CD8-positive, alpha-beta memory T cell (primary cell): ENCODE results near the gene TSPAN18. TPM values are rescaled to one million over a fixed set of nuclear protein-coding genes. Genes with fewer than 3 reads are reported as not detected.

Source experiments
- CTCF ChIA-PET: fragments of 350-600 bp; sonication (Branson Sonifier 250); formaldehyde crosslinking; loops from one replicate; lab custom pipeline; 2021; ENCODE audit warnings: antibody characterized with exemption; lab: Charles Lee
- POLR2A ChIA-PET: fragments of 350-600 bp; sonication (Branson Sonifier 250); formaldehyde crosslinking; loops from one replicate; lab custom pipeline; 2021; ENCODE audit warnings: antibody characterized with exemption; lab: Charles Lee
- DNase-seq, 5 donors: peaks; one replicate each; pipeline versions ENCODE4 v3.0.0 to v3.0.0-alpha.2; 2020 to 2022; ENCODE audit warnings: mixed read lengths in 1 of 5
- H3K27ac ChIP-seq: one replicate; pipeline ENCODE4 v1.7.0; 2013; ENCODE audit warnings: low read depth, mild to moderate bottlenecking, low read length, moderate library complexity
- H3K27me3 ChIP-seq: 2 replicates; pipeline ENCODE4 v1.7.0; 2013; ENCODE audit warnings: low read length, mild to moderate bottlenecking; ENCODE audit not compliant: insufficient read depth, poor library complexity, severe bottlenecking
- H3K36me3 ChIP-seq: 2 replicates; pipeline ENCODE4 v1.7.0; 2013; ENCODE audit warnings: mild to moderate bottlenecking, low read length, moderate library complexity; ENCODE audit not compliant: insufficient read depth
- H3K4me1 ChIP-seq: 2 replicates; pipeline ENCODE4 v1.7.0; 2013; ENCODE audit warnings: mild to moderate bottlenecking, low read length, moderate library complexity; ENCODE audit not compliant: insufficient read depth
- H3K4me3 ChIP-seq: 2 replicates; pipeline ENCODE4 v1.7.0; 2013; ENCODE audit warnings: mild to moderate bottlenecking, low read length
- H3K9me3 ChIP-seq: 2 replicates; pipeline ENCODE4 v1.7.0; 2013; ENCODE audit warnings: mild to moderate bottlenecking, low read length
- H3K27ac Mint-ChIP-seq, 8 donors: one replicate each; pipeline ENCODE4 v1.8.0; 2020 to 2021; ENCODE audit warnings: mixed read lengths in 8 of 8, mild to moderate bottlenecking in 6 of 8, inconsistent platforms in 3 of 8, moderate library complexity in 3 of 8
- H3K27me3 Mint-ChIP-seq, 2 donors: one replicate each; pipeline ENCODE4 v1.8.0; 2020 to 2021; ENCODE audit warnings: mixed read lengths in 2 of 2, mild to moderate bottlenecking in 1 of 2, moderate library complexity in 1 of 2
- H3K36me3 Mint-ChIP-seq, 3 donors: one replicate each; pipeline ENCODE4 v1.8.0; 2020 to 2021; ENCODE audit warnings: mixed read lengths in 3 of 3, inconsistent platforms in 1 of 3, mild to moderate bottlenecking in 1 of 3
- H3K4me1 Mint-ChIP-seq, 3 donors: one replicate each; pipeline ENCODE4 v1.8.0; 2020 to 2021; ENCODE audit warnings: mixed read lengths in 3 of 3, inconsistent platforms in 1 of 3, mild to moderate bottlenecking in 1 of 3
- H3K4me3 Mint-ChIP-seq, 7 donors: one replicate each; pipeline ENCODE4 v1.8.0; 2020 to 2021; ENCODE audit warnings: mixed read lengths in 7 of 7, mild to moderate bottlenecking in 6 of 7, moderate library complexity in 4 of 7, inconsistent platforms in 2 of 7
- H3K9me3 Mint-ChIP-seq, 5 donors: one replicate each; pipeline ENCODE4 v1.8.0; 2020 to 2022; ENCODE audit warnings: mixed read lengths in 5 of 5, mild to moderate bottlenecking in 3 of 5, moderate library complexity in 2 of 5, inconsistent platforms in 1 of 5
- polyA plus RNA-seq: library from polyadenylated mRNA; unstranded; fragments of 300-500 nt; fragmentation: Illumina TruSeq; gene quantifications from one replicate; pipeline ENCODE4 v1.2.3, GENCODE V29; 2021
- total RNA-seq, 2 experiments: library from RNA; stranded (reverse); gene quantifications; one replicate each; pipeline ENCODE4 v1.2.3, GENCODE V29; 2021

Gene TSPAN18
- total and polyA plus RNA-seq, 3 experiments from 2014 or later, result 0.60 to 15.1 (median 1.2) TPM

GRCh38 chr11:44853666-44854065, 126.9 kb downstream of the TSPAN18 start:
- Histone ChIP-seq H3K4me1 (no peaks in the 10 kb centered on the region), H3K27me3 (no peaks in the 10 kb centered on the region), H3K27ac (no peak overlapping the region), H3K36me3 (no peaks in the 10 kb centered on the region), H3K9me3 (no peaks in the 10 kb centered on the region), H3K4me3 (no peak overlapping the region)
- Mint-ChIP-seq H3K27ac (no peak overlapping the region), H3K27me3 (peaks cover 3 to 5% of the 10 kb centered on the region in 2 donors), H3K4me3 (no peak overlapping the region), H3K9me3 (no peaks in the 10 kb centered on the region), H3K4me1 (peaks cover 0 to 9% (median 2%) of the 10 kb centered on the region in 3 donors), H3K36me3 (peaks cover 0 to 6% (median 4%) of the 10 kb centered on the region in 3 donors)
- ChIA-PET POLR2A (no interaction called here), CTCF (no interaction called here)
- no peak for DNase-seq

- peaks cover under 1 to 9% (median 2%) of the 10 kb centered on the region in 3 donors for H3K4me1 Mint-ChIP-seq
- H3K27ac Mint-ChIP-seq, result no peak overlapping the region
- no peak overlapping the region for H3K4me3 ChIP-seq
- no peaks in the 10 kb centered on the region for H3K4me1 ChIP-seq
- H3K36me3 Mint-ChIP-seq, result peaks cover 0 to 4% (median 4%) of the 10 kb centered on the region in 3 donors
- H3K36me3 ChIP-seq, result no peaks in the 10 kb centered on the region
- no peaks in the 10 kb centered on the region for H3K27me3 ChIP-seq
- ChIA-PET POLR2A (no interaction called here), CTCF (no interaction called here)
- H3K9me3 Mint-ChIP-seq, result no peaks in the 10 kb centered on the region
- no peak overlapping the region for H3K27ac ChIP-seq
- no peak for DNase-seq
- no peak overlapping the region for H3K4me3 Mint-ChIP-seq
- H3K27me3 Mint-ChIP-seq, result peaks cover 3 to 5% of the 10 kb centered on the region in 2 donors
- H3K9me3 ChIP-seq, result no peaks in the 10 kb centered on the region
Measured at GRCh38 chr11:44854086-44854485, 127.3 kb downstream of the TSPAN18 start.

GRCh38 chr11:44854741-44855492, 128.2 kb downstream of the TSPAN18 start:
- no peak overlapping the region for H3K4me3 ChIP-seq
- no peaks in the 10 kb centered on the region for H3K4me1 ChIP-seq
- Mint-ChIP-seq H3K36me3 (peaks cover 0 to 4% (median 3%) of the 10 kb centered on the region in 3 donors), H3K27ac (peak overlapping the region in 1 of 8 donors; percentile 9), H3K9me3 (no peaks in the 10 kb centered on the region), H3K4me1 (peaks cover 5 to 14% (median 8%) of the 10 kb centered on the region in 3 donors), H3K27me3 (peaks cover 3 to 5% of the 10 kb centered on the region in 2 donors), H3K4me3 (no peak overlapping the region)
- no peak overlapping the region for H3K27ac ChIP-seq
- POLR2A ChIA-PET, result no interaction called here
- CTCF ChIA-PET, result no interaction called here
- DNase-seq, result no peak
- H3K27me3 ChIP-seq, result no peaks in the 10 kb centered on the region
- no peaks in the 10 kb centered on the region for H3K36me3 ChIP-seq
- no peaks in the 10 kb centered on the region for H3K9me3 ChIP-seq

- H3K27ac Mint-ChIP-seq, result peak overlapping the region in 1 of 8 donors; percentile 50
- Histone ChIP-seq H3K9me3 (no peaks in the 10 kb centered on the region), H3K27me3 (no peaks in the 10 kb centered on the region), H3K36me3 (peaks cover 4% of the 10 kb centered on the region), H3K27ac (no peak overlapping the region), H3K4me1 (no peaks in the 10 kb centered on the region), H3K4me3 (no peak overlapping the region)
- H3K9me3 Mint-ChIP-seq, result no peaks in the 10 kb centered on the region
- peaks cover 10 to 19% (median 14%) of the 10 kb centered on the region in 3 donors for H3K4me1 Mint-ChIP-seq
- H3K4me3 Mint-ChIP-seq, result no peak overlapping the region
- ChIA-PET POLR2A (no interaction called here), CTCF (no interaction called here)
- DNase-seq, result no peak
- H3K36me3 Mint-ChIP-seq, result peaks cover 0 to 4% (median 0%) of the 10 kb centered on the region in 3 donors
- peaks cover 3 to 5% of the 10 kb centered on the region in 2 donors for H3K27me3 Mint-ChIP-seq
Measured at GRCh38 chr11:44855493-44855849, 128.7 kb downstream of the TSPAN18 start.

GRCh38 chr11:44857490-44858090, 130.8 kb downstream of the TSPAN18 start:
- peaks cover 5% of the 10 kb centered on the region for H3K36me3 ChIP-seq
- H3K9me3 ChIP-seq, result no peaks in the 10 kb centered on the region
- Mint-ChIP-seq H3K4me3 (no peak overlapping the region), H3K27me3 (peaks cover 1 to 5% of the 10 kb centered on the region in 2 donors), H3K36me3 (peaks cover 0 to 2% (median 0%) of the 10 kb centered on the region in 3 donors), H3K27ac (no peak overlapping the region), H3K4me1 (peaks cover 27 to 40% (median 33%) of the 10 kb centered on the region in 3 donors), H3K9me3 (no peaks in the 10 kb centered on the region)
- CTCF ChIA-PET, result no interaction called here
- POLR2A ChIA-PET, result no interaction called here
- H3K27ac ChIP-seq, result no peak overlapping the region
- H3K27me3 ChIP-seq, result no peaks in the 10 kb centered on the region
- DNase-seq, result no peak
- H3K4me3 ChIP-seq, result no peak overlapping the region
- H3K4me1 ChIP-seq, result peaks cover 13% of the 10 kb centered on the region

- Mint-ChIP-seq H3K9me3 (no peaks in the 10 kb centered on the region), H3K36me3 (peaks cover 0 to 2% (median 0%) of the 10 kb centered on the region in 3 donors), H3K4me3 (no peak overlapping the region), H3K4me1 (peaks cover 34 to 45% (median 38%) of the 10 kb centered on the region in 3 donors), H3K27ac (peak overlapping the region in 1 of 8 donors; percentile 23), H3K27me3 (peaks cover 1 to 5% of the 10 kb centered on the region in 2 donors)
- ChIA-PET POLR2A (no interaction called here), CTCF (no interaction called here)
- peaks cover 5% of the 10 kb centered on the region for H3K36me3 ChIP-seq
- no peak for DNase-seq
- peaks cover 17% of the 10 kb centered on the region for H3K4me1 ChIP-seq
- no peak overlapping the region for H3K4me3 ChIP-seq
- H3K27me3 ChIP-seq, result no peaks in the 10 kb centered on the region
- H3K27ac ChIP-seq, result no peak overlapping the region
- no peaks in the 10 kb centered on the region for H3K9me3 ChIP-seq
Measured at GRCh38 chr11:44858796-44859527, 132.2 kb downstream of the TSPAN18 start.

- Mint-ChIP-seq H3K4me3 (no peak overlapping the region), H3K9me3 (no peaks in the 10 kb centered on the region), H3K27me3 (peaks cover 1 to 5% of the 10 kb centered on the region in 2 donors), H3K36me3 (peaks cover 0 to 2% (median 0%) of the 10 kb centered on the region in 3 donors), H3K27ac (no peak overlapping the region), H3K4me1 (peaks cover 34 to 45% (median 38%) of the 10 kb centered on the region in 3 donors)
- no peaks in the 10 kb centered on the region for H3K27me3 ChIP-seq
- no peaks in the 10 kb centered on the region for H3K9me3 ChIP-seq
- ChIA-PET CTCF (no interaction called here), POLR2A (no interaction called here)
- H3K4me1 ChIP-seq, result peaks cover 17% of the 10 kb centered on the region
- no peak overlapping the region for H3K27ac ChIP-seq
- no peak for DNase-seq
- no peak overlapping the region for H3K4me3 ChIP-seq
- H3K36me3 ChIP-seq, result peaks cover 5% of the 10 kb centered on the region
Measured at GRCh38 chr11:44859528-44859925, 132.8 kb downstream of the TSPAN18 start.
